Measurements from ENCODE around the gene WDR44. TPM values are rescaled to one million over a fixed set of nuclear protein-coding genes. Genes with fewer than 3 reads are reported as not detected.

The WDR44 gene
- total and polyA plus RNA-seq, 5 donors from 2014 or later: 6.4 to 23.5 (median 7.4) TPM

GRCh38 chrX:118345045-118345463, 852 bp upstream of the WDR44 start:
- Histone ChIP-seq H3K4me3 (ENCODE audit: low read depth, low read length) (peak overlapping the region; percentile 80), H3K27ac (ENCODE audit: insufficient read depth, low read length, poor library complexity, severe bottlenecking) (peak overlapping the region; percentile 82), H3K9me3 (ENCODE audit: control insufficient read depth in 2 of 2, low read length in 2 of 2) (no peaks in the 10 kb centered on the region), H3K36me3 (ENCODE audit: control insufficient read depth, insufficient read depth, low read length) (no peaks in the 10 kb centered on the region), H3K4me1 (ENCODE audit: control insufficient read depth, insufficient read depth, low read length, poor library complexity, severe bottlenecking) (peaks cover 19% of the 10 kb centered on the region), H3K27me3 (ENCODE audit: control insufficient read depth, insufficient read depth, low read length) (no peaks in the 10 kb centered on the region)
- Mint-ChIP-seq H3K4me1 (peaks cover 9 to 33% (median 16%) of the 10 kb centered on the region in 4 donors), H3K36me3 (no peaks in the 10 kb centered on the region), H3K4me3 (peak overlapping the region; percentile 98 to 100 (median 98)), H3K27ac (peak overlapping the region in 2 of 3 donors; percentile 97 to 98), H3K27me3 (peaks cover 6% of the 10 kb centered on the region), H3K9me3 (no peaks in the 10 kb centered on the region)
- DNase-seq: no peak
- ATAC-seq (ENCODE audit: low read depth in 2 of 2): no peak

- peaks cover 6% of the 10 kb centered on the region for H3K27me3 Mint-ChIP-seq
- peaks cover 15 to 45% (median 23%) of the 10 kb centered on the region in 4 donors for H3K4me1 Mint-ChIP-seq
- H3K27ac ChIP-seq (ENCODE audit: insufficient read depth, low read length, poor library complexity, severe bottlenecking): peak overlapping the region; percentile 88
- H3K27me3 ChIP-seq (ENCODE audit: control insufficient read depth, insufficient read depth, low read length): no peaks in the 10 kb centered on the region
- peak; percentile 42 to 64 (median 55) for DNase-seq
- peak overlapping the region; percentile 92 for H3K4me3 ChIP-seq (ENCODE audit: low read depth, low read length)
- peak overlapping the region; percentile 98 to 100 (median 98) for H3K4me3 Mint-ChIP-seq
- H3K36me3 Mint-ChIP-seq: no peaks in the 10 kb centered on the region
- H3K27ac Mint-ChIP-seq: peak overlapping the region; percentile 96 to 98 (median 97)
- no peaks in the 10 kb centered on the region for H3K9me3 Mint-ChIP-seq
- ATAC-seq (ENCODE audit: low read depth in 2 of 2): peak; percentile 14 to 21
- peaks cover 24% of the 10 kb centered on the region for H3K4me1 ChIP-seq (ENCODE audit: control insufficient read depth, insufficient read depth, low read length, poor library complexity, severe bottlenecking)
- H3K36me3 ChIP-seq (ENCODE audit: control insufficient read depth, insufficient read depth, low read length): no peaks in the 10 kb centered on the region
- no peaks in the 10 kb centered on the region for H3K9me3 ChIP-seq (ENCODE audit: control insufficient read depth in 2 of 2, low read length in 2 of 2)
Measured at GRCh38 chrX:118346258-118347094, 570 bp downstream of the WDR44 start.

- Histone ChIP-seq H3K36me3 (ENCODE audit: control insufficient read depth, insufficient read depth, low read length) (no peaks in the 10 kb centered on the region), H3K27ac (ENCODE audit: insufficient read depth, low read length, poor library complexity, severe bottlenecking) (peak overlapping the region; percentile 88), H3K9me3 (ENCODE audit: control insufficient read depth in 2 of 2, low read length in 2 of 2) (no peaks in the 10 kb centered on the region), H3K4me3 (ENCODE audit: low read depth, low read length) (peak overlapping the region; percentile 92), H3K4me1 (ENCODE audit: control insufficient read depth, insufficient read depth, low read length, poor library complexity, severe bottlenecking) (peaks cover 24% of the 10 kb centered on the region), H3K27me3 (ENCODE audit: control insufficient read depth, insufficient read depth, low read length) (no peaks in the 10 kb centered on the region)
- ATAC-seq (ENCODE audit: low read depth in 2 of 2) (no peak), DNase-seq (peak in 1 of 3 donors; percentile 9)
- peaks cover 15 to 48% (median 23%) of the 10 kb centered on the region in 4 donors for H3K4me1 Mint-ChIP-seq
- no peaks in the 10 kb centered on the region for H3K9me3 Mint-ChIP-seq
- peaks cover 6% of the 10 kb centered on the region for H3K27me3 Mint-ChIP-seq
- no peaks in the 10 kb centered on the region for H3K36me3 Mint-ChIP-seq
- peak overlapping the region in 2 of 3 donors; percentile 97 to 98 for H3K27ac Mint-ChIP-seq
- peak overlapping the region; percentile 98 to 100 (median 98) for H3K4me3 Mint-ChIP-seq
Measured at GRCh38 chrX:118347131-118347530, 1.2 kb downstream of the WDR44 start.

GRCh38 chrX:118347736-118348135, 1.8 kb downstream of the WDR44 start:
- Histone ChIP-seq H3K4me3 (ENCODE audit: low read depth, low read length) (peak overlapping the region; percentile 92), H3K27ac (ENCODE audit: insufficient read depth, low read length, poor library complexity, severe bottlenecking) (peak overlapping the region; percentile 88), H3K36me3 (ENCODE audit: control insufficient read depth, insufficient read depth, low read length) (no peaks in the 10 kb centered on the region), H3K9me3 (ENCODE audit: control insufficient read depth in 2 of 2, low read length in 2 of 2) (no peaks in the 10 kb centered on the region), H3K4me1 (ENCODE audit: control insufficient read depth, insufficient read depth, low read length, poor library complexity, severe bottlenecking) (peaks cover 24% of the 10 kb centered on the region), H3K27me3 (ENCODE audit: control insufficient read depth, insufficient read depth, low read length) (no peaks in the 10 kb centered on the region)
- Mint-ChIP-seq H3K4me3 (peak overlapping the region; percentile 98 to 100 (median 98)), H3K27me3 (peaks cover 6% of the 10 kb centered on the region), H3K4me1 (peaks cover 18 to 51% (median 25%) of the 10 kb centered on the region in 4 donors), H3K27ac (peak overlapping the region; percentile 8 to 97 (median 20)), H3K36me3 (no peaks in the 10 kb centered on the region), H3K9me3 (no peaks in the 10 kb centered on the region)
- ATAC-seq (ENCODE audit: low read depth in 2 of 2) (no peak), DNase-seq (peak in 1 of 3 donors; percentile 30)

GRCh38 chrX:118348186-118348810, 2.4 kb downstream of the WDR44 start:
- Mint-ChIP-seq H3K4me3 (peak overlapping the region; percentile 98 to 100 (median 98)), H3K4me1 (peaks cover 21 to 56% (median 30%) of the 10 kb centered on the region in 4 donors), H3K36me3 (no peaks in the 10 kb centered on the region), H3K9me3 (peaks cover 0 to 2% (median 0%) of the 10 kb centered on the region in 7 donors), H3K27me3 (peaks cover 6% of the 10 kb centered on the region), H3K27ac (peak overlapping the region in 2 of 3 donors; percentile 9 to 97)
- Histone ChIP-seq H3K9me3 (ENCODE audit: control insufficient read depth in 2 of 2, low read length in 2 of 2) (no peaks in the 10 kb centered on the region), H3K36me3 (ENCODE audit: control insufficient read depth, insufficient read depth, low read length) (no peaks in the 10 kb centered on the region), H3K27me3 (ENCODE audit: control insufficient read depth, insufficient read depth, low read length) (no peaks in the 10 kb centered on the region), H3K4me3 (ENCODE audit: low read depth, low read length) (peak overlapping the region; percentile 92), H3K27ac (ENCODE audit: insufficient read depth, low read length, poor library complexity, severe bottlenecking) (peak overlapping the region; percentile 88), H3K4me1 (ENCODE audit: control insufficient read depth, insufficient read depth, low read length, poor library complexity, severe bottlenecking) (peaks cover 27% of the 10 kb centered on the region)
- ATAC-seq (ENCODE audit: low read depth in 2 of 2) (no peak), DNase-seq (no peak)

GRCh38 chrX:118349188-118349587, 3.3 kb downstream of the WDR44 start:
- no peak for DNase-seq
- H3K27me3 ChIP-seq (ENCODE audit: control insufficient read depth, insufficient read depth, low read length): no peaks in the 10 kb centered on the region

GRCh38 chrX:118350221-118350620, 4.3 kb downstream of the WDR44 start:
- Mint-ChIP-seq H3K36me3 (no peaks in the 10 kb centered on the region), H3K27me3 (peaks cover 6% of the 10 kb centered on the region), H3K9me3 (peaks cover 0 to 2% (median 0%) of the 10 kb centered on the region in 7 donors), H3K4me1 (peaks cover 23 to 63% (median 39%) of the 10 kb centered on the region in 4 donors), H3K4me3 (peak overlapping the region in 3 of 4 donors; percentile 41 to 83 (median 70)), H3K27ac (peak overlapping the region in 1 of 3 donors; percentile 71)
- Histone ChIP-seq H3K36me3 (ENCODE audit: control insufficient read depth, insufficient read depth, low read length) (no peaks in the 10 kb centered on the region), H3K9me3 (ENCODE audit: control insufficient read depth in 2 of 2, low read length in 2 of 2) (no peaks in the 10 kb centered on the region), H3K4me1 (ENCODE audit: control insufficient read depth, insufficient read depth, low read length, poor library complexity, severe bottlenecking) (peaks cover 29% of the 10 kb centered on the region), H3K27ac (ENCODE audit: insufficient read depth, low read length, poor library complexity, severe bottlenecking) (no peak overlapping the region), H3K27me3 (ENCODE audit: control insufficient read depth, insufficient read depth, low read length) (no peaks in the 10 kb centered on the region), H3K4me3 (ENCODE audit: low read depth, low read length) (peak overlapping the region; percentile 53)
- DNase-seq (no peak), ATAC-seq (ENCODE audit: low read depth in 2 of 2) (no peak)

More at GRCh38 chrX:118349188-118349587, 3.3 kb downstream of the WDR44 start:
- no peaks in the 10 kb centered on the region for H3K9me3 ChIP-seq (ENCODE audit: control insufficient read depth in 2 of 2, low read length in 2 of 2)
- H3K27me3 Mint-ChIP-seq: peaks cover 6% of the 10 kb centered on the region
- peaks cover 0 to 2% (median 0%) of the 10 kb centered on the region in 7 donors for H3K9me3 Mint-ChIP-seq
- H3K36me3 ChIP-seq (ENCODE audit: control insufficient read depth, insufficient read depth, low read length): no peaks in the 10 kb centered on the region
- no peaks in the 10 kb centered on the region for H3K36me3 Mint-ChIP-seq
- ATAC-seq (ENCODE audit: low read depth in 2 of 2): no peak
- H3K4me3 Mint-ChIP-seq: peak overlapping the region in 3 of 4 donors; percentile 98 to 99 (median 98)
- H3K4me3 ChIP-seq (ENCODE audit: low read depth, low read length): no peak overlapping the region
- no peak overlapping the region for H3K27ac ChIP-seq (ENCODE audit: insufficient read depth, low read length, poor library complexity, severe bottlenecking)
- H3K27ac Mint-ChIP-seq: peak overlapping the region in 1 of 3 donors; percentile 56
- peaks cover 21 to 61% (median 33%) of the 10 kb centered on the region in 4 donors for H3K4me1 Mint-ChIP-seq
- peaks cover 32% of the 10 kb centered on the region for H3K4me1 ChIP-seq (ENCODE audit: control insufficient read depth, insufficient read depth, low read length, poor library complexity, severe bottlenecking)
